Left ventricle myocardium inferior (tissue), 1 donor: ENCODE results near the gene G6PC1. TPM values are rescaled to one million over a fixed set of nuclear protein-coding genes. Genes with fewer than 3 reads are reported as not detected.

Source experiments
- DNase-seq: peaks from one replicate; pipeline ENCODE4 v3.0.0-alpha.2; 2020
- H3K27ac ChIP-seq: fragments of 200-600 bp; replicated peaks from 2 replicates; pipeline ENCODE4 v1.8.0; 2021
- H3K27me3 ChIP-seq: fragments of 200-600 bp; 2 replicates; pipeline ENCODE4 v1.8.0; 2021; ENCODE audit warnings: low read depth
- H3K36me3 ChIP-seq: fragments of 200-600 bp; 2 replicates; pipeline ENCODE4 v1.8.0; 2021
- H3K4me1 ChIP-seq: fragments of 200-600 bp; 2 replicates; pipeline ENCODE4 v1.8.0; 2021
- H3K4me3 ChIP-seq: fragments of 200-600 bp; 2 replicates; pipeline ENCODE4 v1.8.0; 2021; ENCODE audit warnings: mild to moderate bottlenecking, moderate library complexity
- H3K9me3 ChIP-seq: fragments of 200-600 bp; replicated peaks from 2 replicates; pipeline ENCODE4 v1.8.0; 2021
- intact Hi-C: fragments of 100-400 bp; cut with micrococcal nuclease; formaldehyde crosslinking; loops from one replicate; pipeline ENCODE4 v1.11.0; 2022
- total RNA-seq: library from RNA; stranded (reverse); fragmentation: NEBNext Ultra II Directional; extraction: Animal tissue kit (Norgen Biotek cat#: 25700); gene quantifications from one replicate; pipeline ENCODE4 v1.2.1, GENCODE V29; 2021
- TF ChIP-seq, protein P1 (sequence below): fragments of 200-600 bp; IDR thresholded peaks from 2 replicates; pipeline ENCODE4 v1.8.0; 2021; ENCODE audit warnings: antibody characterized with exemption, mild to moderate bottlenecking, borderline replicate concordance
- donor health status: DM: no; HTN: yes; CAD: no; lungs with severe emphysema.

G6PC1 gene
- total RNA-seq, 1 donor from 2014 or later: not detected

DNA sequence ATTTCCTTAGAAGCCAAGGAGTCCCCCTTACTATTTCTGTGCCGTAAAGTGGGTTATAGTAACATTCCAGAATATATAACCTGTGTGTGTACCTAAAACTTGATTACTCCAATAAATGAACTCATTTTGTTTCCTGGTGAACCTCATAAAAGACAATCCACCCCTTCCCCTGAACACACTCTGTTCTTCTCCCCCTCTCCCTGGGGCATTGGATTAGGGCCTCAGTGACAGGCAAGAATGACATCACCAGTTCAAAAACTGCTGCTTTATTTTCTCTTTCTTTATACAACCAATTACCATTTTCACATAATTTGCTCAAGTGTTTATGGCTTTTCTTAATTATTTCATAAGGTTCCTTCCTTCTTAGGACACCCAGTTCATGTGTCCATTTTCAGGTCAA, 46.2 kb downstream of the G6PC1 start:
- Histone ChIP-seq H3K27me3 (no peaks in the 10 kb centered on the region), H3K36me3 (peaks cover 36% of the 10 kb centered on the region), H3K4me1 (no peaks in the 10 kb centered on the region), H3K4me3 (no peak overlapping the region), H3K27ac (no peak overlapping the region), H3K9me3 (no peaks in the 10 kb centered on the region)
- TF ChIP-seq, protein P1, sequence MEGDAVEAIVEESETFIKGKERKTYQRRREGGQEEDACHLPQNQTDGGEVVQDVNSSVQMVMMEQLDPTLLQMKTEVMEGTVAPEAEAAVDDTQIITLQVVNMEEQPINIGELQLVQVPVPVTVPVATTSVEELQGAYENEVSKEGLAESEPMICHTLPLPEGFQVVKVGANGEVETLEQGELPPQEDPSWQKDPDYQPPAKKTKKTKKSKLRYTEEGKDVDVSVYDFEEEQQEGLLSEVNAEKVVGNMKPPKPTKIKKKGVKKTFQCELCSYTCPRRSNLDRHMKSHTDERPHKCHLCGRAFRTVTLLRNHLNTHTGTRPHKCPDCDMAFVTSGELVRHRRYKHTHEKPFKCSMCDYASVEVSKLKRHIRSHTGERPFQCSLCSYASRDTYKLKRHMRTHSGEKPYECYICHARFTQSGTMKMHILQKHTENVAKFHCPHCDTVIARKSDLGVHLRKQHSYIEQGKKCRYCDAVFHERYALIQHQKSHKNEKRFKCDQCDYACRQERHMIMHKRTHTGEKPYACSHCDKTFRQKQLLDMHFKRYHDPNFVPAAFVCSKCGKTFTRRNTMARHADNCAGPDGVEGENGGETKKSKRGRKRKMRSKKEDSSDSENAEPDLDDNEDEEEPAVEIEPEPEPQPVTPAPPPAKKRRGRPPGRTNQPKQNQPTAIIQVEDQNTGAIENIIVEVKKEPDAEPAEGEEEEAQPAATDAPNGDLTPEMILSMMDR: no peak
- intact Hi-C loops: no loop called here
- DNase-seq: no peak

DNA sequence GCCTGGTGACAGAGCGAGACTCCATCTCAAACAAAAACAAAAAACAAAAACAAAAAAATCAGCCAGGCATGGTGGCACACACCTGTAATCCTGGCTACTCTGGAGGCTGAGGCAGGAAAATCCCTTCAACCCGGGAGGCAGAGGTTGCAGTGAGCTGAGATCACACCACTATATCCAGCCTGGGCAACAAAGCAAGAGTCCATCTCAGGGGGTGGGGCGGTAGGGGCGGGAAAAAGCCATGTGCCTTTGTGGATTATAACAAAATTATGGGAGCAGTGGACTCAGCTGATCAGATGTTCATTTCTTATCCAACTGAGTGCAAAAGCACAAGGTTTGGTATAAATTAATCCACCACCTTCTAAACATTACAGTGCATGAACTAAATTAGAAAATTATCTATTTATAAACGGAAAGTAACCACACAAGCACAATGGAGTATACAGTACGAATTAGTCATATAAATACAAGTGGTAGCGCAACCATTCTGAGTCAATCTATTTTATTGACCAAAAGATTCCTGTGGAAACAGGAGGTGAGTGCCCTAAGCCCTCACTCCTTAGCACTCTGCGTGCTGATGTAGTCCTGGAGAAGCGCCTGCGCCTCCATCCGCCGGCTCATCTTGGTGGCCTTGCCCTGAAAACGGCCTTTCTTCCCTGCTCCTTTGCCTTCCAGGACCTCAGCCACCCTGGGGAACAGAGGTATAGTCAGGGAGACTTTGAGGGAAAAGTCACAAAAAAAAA, 49.6 kb downstream of the G6PC1 start:
- H3K4me3 ChIP-seq: no peak overlapping the region
- H3K27ac ChIP-seq: no peak overlapping the region
- no peak for DNase-seq
- H3K27me3 ChIP-seq: no peaks in the 10 kb centered on the region
- no peaks in the 10 kb centered on the region for H3K9me3 ChIP-seq
- TF ChIP-seq, protein P1: no peak
- peaks cover 70% of the 10 kb centered on the region for H3K36me3 ChIP-seq
- H3K4me1 ChIP-seq: no peaks in the 10 kb centered on the region
- intact Hi-C loops: no loop called here

Other genes with a start within 250 kb of the G6PC1 start
- gene TUBG2, start 241.5 kb upstream of the G6PC1 start, total RNA-seq: 15.6 TPM
- gene PLEKHH3, start 223.8 kb upstream of the G6PC1 start, total RNA-seq: 21.5 TPM
- gene CCR10, start 219.0 kb upstream of the G6PC1 start, total RNA-seq: 0.88 TPM
- gene CNTNAP1, start 218.3 kb upstream of the G6PC1 start, total RNA-seq: 4.2 TPM
- gene EZH1, start 155.8 kb upstream of the G6PC1 start, total RNA-seq: 43.3 TPM
- gene RAMP2, start 139.6 kb upstream of the G6PC1 start, total RNA-seq: 37.7 TPM
- gene VPS25, start 127.3 kb upstream of the G6PC1 start, total RNA-seq: 37.5 TPM
- gene WNK4, start 120.2 kb upstream of the G6PC1 start, total RNA-seq: not detected
- gene COA3, start 102.1 kb upstream of the G6PC1 start, total RNA-seq: 71.0 TPM
- not detected for gene CNTD1, start 101.9 kb upstream of the G6PC1 start, total RNA-seq
- gene BECN1, start 76.5 kb upstream of the G6PC1 start, total RNA-seq: 80.8 TPM
- gene PSME3, start 67.4 kb upstream of the G6PC1 start, total RNA-seq: 62.6 TPM
- 0.44 TPM for gene AOC2, start 56.2 kb upstream of the G6PC1 start, total RNA-seq
- gene AOC3, start 49.6 kb upstream of the G6PC1 start, total RNA-seq: 7.6 TPM
- 26.0 TPM for gene AARSD1, start 63.7 kb downstream of the G6PC1 start, total RNA-seq
- gene PTGES3L, start 79.3 kb downstream of the G6PC1 start, total RNA-seq: 37.9 TPM
- gene RUNDC1, start 79.8 kb downstream of the G6PC1 start, total RNA-seq: 12.1 TPM
- gene RPL27, start 97.6 kb downstream of the G6PC1 start, total RNA-seq: 759 TPM
- 11.5 TPM for gene IFI35, start 106.0 kb downstream of the G6PC1 start, total RNA-seq
- 68.2 TPM for gene VAT1, start 121.6 kb downstream of the G6PC1 start, total RNA-seq
- gene RND2, start 124.4 kb downstream of the G6PC1 start, total RNA-seq: 0.85 TPM
- 8.1 TPM for gene BRCA1, start 224.6 kb downstream of the G6PC1 start, total RNA-seq